Activated CD8-positive, alpha-beta T cell treated with anti-CD3 and anti-CD28 coated beads for 36 hours (primary cell): Measurements from ENCODE around the gene LHFPL3. TPM values are rescaled to one million over a fixed set of nuclear protein-coding genes. Genes with fewer than 3 reads are reported as not detected.
"Not testable (repeated sequence)": the region's sequence is repeated elsewhere in the genome, so short reads cannot be mapped to it uniquely, and the experiment has no call there.

Source experiments
- ATAC-seq: fragments of 200-7000 bp; cut with Tn5 transposase; one replicate; pipeline ENCODE4 v1.10.0; 2021; ENCODE audit warnings: mild to moderate bottlenecking, moderate library complexity
- CTCF ChIA-PET: fragments of 350-600 bp; sonication (Branson Sonifier 250); formaldehyde crosslinking; loops from one replicate; lab custom pipeline; 2021; ENCODE audit warnings: antibody characterized with exemption; lab: Charles Lee
- POLR2A ChIA-PET: fragments of 350-600 bp; sonication (Branson Sonifier 250); formaldehyde crosslinking; loops from one replicate; lab custom pipeline; 2021; ENCODE audit warnings: antibody characterized with exemption; lab: Charles Lee
- DNase-seq: peaks from one replicate; pipeline ENCODE4 v3.0.0-alpha.2; 2020
- H3K27ac Mint-ChIP-seq: one replicate; pipeline ENCODE4 v1.8.0; 2021; ENCODE audit warnings: mild to moderate bottlenecking, mixed read lengths
- H3K27me3 Mint-ChIP-seq: one replicate; pipeline ENCODE4 v1.8.0; 2021; ENCODE audit warnings: mixed read lengths
- H3K36me3 Mint-ChIP-seq: one replicate; pipeline ENCODE4 v1.8.0; 2021; ENCODE audit warnings: low read depth, mixed read lengths
- H3K4me1 Mint-ChIP-seq: one replicate; pipeline ENCODE4 v1.8.0; 2021; ENCODE audit warnings: low read depth, mixed read lengths
- H3K4me3 Mint-ChIP-seq: one replicate; pipeline ENCODE4 v1.8.0; 2021; ENCODE audit warnings: mild to moderate bottlenecking, moderate library complexity, mixed read lengths
- H3K9me3 Mint-ChIP-seq: one replicate; pipeline ENCODE4 v1.8.0; 2021; ENCODE audit warnings: mixed read lengths
- CTCF ChIP-seq: fragments of 200-600 bp; IDR thresholded peaks from one replicate; pipeline ENCODE4 v1.8.0; 2022; ENCODE audit warnings: antibody characterized with exemption, mild to moderate bottlenecking
- intact Hi-C: fragments of 100-400 bp; cut with micrococcal nuclease; formaldehyde crosslinking; loops from one replicate; pipeline ENCODE4 v1.10.0; 2022
- total RNA-seq, 2 experiments: library from RNA; stranded (reverse); gene quantifications; one replicate each; pipeline ENCODE4 v1.2.3, GENCODE V29; 2021

The LHFPL3 gene
- total RNA-seq, result not detected

GRCh38 chr7:104328296-104328969, at the start of gene LHFPL3:
LHFPL3 (plus strand) TSS chr7:104328603.
- no peaks in the 10 kb centered on the region for H3K9me3 Mint-ChIP-seq
- POLR2A ChIA-PET, result no interaction called here

GRCh38 chr7:104281685-104282084, 46.7 kb upstream of the LHFPL3 start:
- CTCF ChIA-PET, ATAC-seq, H3K27me3 Mint-ChIP-seq, H3K4me3 Mint-ChIP-seq, H3K27ac Mint-ChIP-seq, DNase-seq, H3K9me3 Mint-ChIP-seq, POLR2A ChIA-PET, intact Hi-C loops, H3K36me3 Mint-ChIP-seq, H3K4me1 Mint-ChIP-seq: not testable (repeated sequence)

More at GRCh38 chr7:104328296-104328969, at the start of gene LHFPL3:
- ATAC-seq, result no peak
- CTCF ChIA-PET, result no interaction called here
- no peak within 1 kb of the TSS for H3K27ac Mint-ChIP-seq
- peaks cover 51% of the 10 kb centered on the region for H3K27me3 Mint-ChIP-seq
- peak within 1 kb of the TSS; percentile 30 for H3K4me3 Mint-ChIP-seq
- H3K36me3 Mint-ChIP-seq, result no peaks in the 10 kb centered on the region
- TF ChIP-seq CTCF, result no peak
- intact Hi-C loops, result no loop called here
- H3K4me1 Mint-ChIP-seq, result peaks cover 8% of the 10 kb centered on the region
- DNase-seq, result peak; percentile 3

GRCh38 chr7:104286839-104287238, 41.6 kb upstream of the LHFPL3 start:
- peaks cover 6% of the 10 kb centered on the region for H3K27me3 Mint-ChIP-seq
- intact Hi-C loops, result no loop called here
- no peak overlapping the region for H3K27ac Mint-ChIP-seq
- ChIA-PET CTCF (no interaction called here), POLR2A (no interaction called here)
- H3K4me1 Mint-ChIP-seq, result no peaks in the 10 kb centered on the region
- no peaks in the 10 kb centered on the region for H3K36me3 Mint-ChIP-seq
- ATAC-seq (no peak), DNase-seq (no peak)
- no peak overlapping the region for H3K4me3 Mint-ChIP-seq
- peaks cover 1% of the 10 kb centered on the region for H3K9me3 Mint-ChIP-seq
- no peak for TF ChIP-seq CTCF

GRCh38 chr7:104288137-104288536, 40.3 kb upstream of the LHFPL3 start:
- no peaks in the 10 kb centered on the region for H3K36me3 Mint-ChIP-seq
- H3K4me3 Mint-ChIP-seq, result no peak overlapping the region
- H3K4me1 Mint-ChIP-seq, result no peaks in the 10 kb centered on the region
- no peak for TF ChIP-seq CTCF
- ATAC-seq (no peak), DNase-seq (no peak)
- intact Hi-C loops, result no loop called here
- no peak overlapping the region for H3K27ac Mint-ChIP-seq
- ChIA-PET POLR2A (no interaction called here), CTCF (no interaction called here)
- H3K9me3 Mint-ChIP-seq, result no peaks in the 10 kb centered on the region
- peaks cover 8% of the 10 kb centered on the region for H3K27me3 Mint-ChIP-seq

GRCh38 chr7:104294291-104294690, 34.1 kb upstream of the LHFPL3 start:
- H3K27ac Mint-ChIP-seq, result no peak overlapping the region
- intact Hi-C loops, result no loop called here
- POLR2A ChIA-PET, result no interaction called here
- ATAC-seq (no peak), DNase-seq (no peak)
- H3K9me3 Mint-ChIP-seq, result peaks cover 3% of the 10 kb centered on the region
- TF ChIP-seq CTCF, result no peak
- peaks cover 12% of the 10 kb centered on the region for H3K27me3 Mint-ChIP-seq
- H3K4me1 Mint-ChIP-seq, result peaks cover 7% of the 10 kb centered on the region
- H3K36me3 Mint-ChIP-seq, result no peaks in the 10 kb centered on the region
- H3K4me3 Mint-ChIP-seq, result no peak overlapping the region
- CTCF ChIA-PET, result no interaction called here
